Measurements from ENCODE around the gene ARRB1.
"Not testable (repeated sequence)": the region's sequence is repeated elsewhere in the genome, so short reads cannot be mapped to it uniquely, and the experiment has no call there.

The ARRB1 gene

GRCh38 chr11:75342966-75343870 is 8.2 kb downstream of the ARRB1 start:
- peak; percentile 79 for DNase-seq

- no peak for DNase-seq
Measured at GRCh38 chr11:75342231-75342918, 9.1 kb downstream of the ARRB1 start.

GRCh38 chr11:75341612-75342011 is 9.8 kb downstream of the ARRB1 start:
- DNase-seq: no peak

- DNase-seq: no peak
Measured at GRCh38 chr11:75339685-75340409, 11.6 kb downstream of the ARRB1 start.

GRCh38 chr11:75338516-75339208 is 12.8 kb downstream of the ARRB1 start:
- no peak for DNase-seq

GRCh38 chr11:75337195-75337654 is 14.2 kb downstream of the ARRB1 start:
- DNase-seq: no peak

- DNase-seq: no peak
Measured at GRCh38 chr11:75334976-75335375, 16.5 kb downstream of the ARRB1 start.

- DNase-seq: no peak
Measured at GRCh38 chr11:75334402-75334891, 17.0 kb downstream of the ARRB1 start.

GRCh38 chr11:75333807-75334140 is 17.7 kb downstream of the ARRB1 start:
- no peak for DNase-seq

- no peak for DNase-seq
Measured at GRCh38 chr11:75333022-75333806, 18.2 kb downstream of the ARRB1 start.

- not testable (repeated sequence) for DNase-seq
Measured at GRCh38 chr11:75331761-75332160, 19.7 kb downstream of the ARRB1 start.

GRCh38 chr11:75331304-75331703 is 20.2 kb downstream of the ARRB1 start:
- not testable (repeated sequence) for DNase-seq

GRCh38 chr11:75330886-75331285 is 20.6 kb downstream of the ARRB1 start:
- not testable (repeated sequence) for DNase-seq

- no peak for DNase-seq
Measured at GRCh38 chr11:75330291-75330690, 21.2 kb downstream of the ARRB1 start.

- DNase-seq: peak; percentile 83
Measured at GRCh38 chr11:75328426-75329277, 22.8 kb downstream of the ARRB1 start.

- no peak for DNase-seq
Measured at GRCh38 chr11:75326439-75326810, 25.0 kb downstream of the ARRB1 start.

GRCh38 chr11:75325713-75326438 is 25.6 kb downstream of the ARRB1 start:
- no peak for DNase-seq

- no peak for DNase-seq
Measured at GRCh38 chr11:75324740-75325139, 26.7 kb downstream of the ARRB1 start.

GRCh38 chr11:75324189-75324588 is 27.3 kb downstream of the ARRB1 start:
- no peak for DNase-seq

GRCh38 chr11:75323609-75324008 is 27.9 kb downstream of the ARRB1 start:
- no peak for DNase-seq

Data from NCI-H345 (cell line).